Transverse colon (tissue), 4 donors: ENCODE measurements around the gene IGSF3.

Source experiments
- CTCF ChIP-seq, 5 experiments: fragments of 200-600 bp in 3 of 5; fragments of 450-650 bp in 2 of 5; sonication (generic) in 3 of 5; IDR thresholded peaks; 1 replicate in 2 of 5; 2 replicates in 3 of 5; pipeline ENCODE4 v1.5.1; 2016 to 2017; ENCODE audit warnings: antibody characterized with exemption in 5 of 5, inconsistent platforms in 3 of 5, mild to moderate bottlenecking in 2 of 5, moderate library complexity in 1 of 5
- POLR2A ChIP-seq: fragments of 450-650 bp; IDR thresholded peaks from one replicate; pipeline ENCODE4 v1.6.1; 2016; ENCODE audit warnings: antibody characterized with exemption, mild to moderate bottlenecking, moderate library complexity
- POLR2AphosphoS5 ChIP-seq, 3 donors: sonication (generic); formaldehyde crosslinking; IDR thresholded peaks; one replicate each; pipeline ENCODE4 v1.6.1; 2016; ENCODE audit warnings: antibody characterized with exemption in 3 of 3

GRCh38 chr1:116534014-116534739, 133.4 kb downstream of the IGSF3 start:
- TF ChIP-seq POLR2AphosphoS5 (IDR thresholded peaks at IDR 0.05), result no peak
- TF ChIP-seq CTCF (IDR thresholded peaks at IDR 0.05), result no peak
- no peak for TF ChIP-seq POLR2A
